ENCODE measurements around the gene GIGYF2. TPM values are rescaled to one million over a fixed set of nuclear protein-coding genes. Genes with fewer than 3 reads are reported as not detected.

GIGYF2 gene
- total and polyA plus RNA-seq, 5 experiments from 2014 or later, result 18.1 to 86.5 (median 31.1) TPM

DNA sequence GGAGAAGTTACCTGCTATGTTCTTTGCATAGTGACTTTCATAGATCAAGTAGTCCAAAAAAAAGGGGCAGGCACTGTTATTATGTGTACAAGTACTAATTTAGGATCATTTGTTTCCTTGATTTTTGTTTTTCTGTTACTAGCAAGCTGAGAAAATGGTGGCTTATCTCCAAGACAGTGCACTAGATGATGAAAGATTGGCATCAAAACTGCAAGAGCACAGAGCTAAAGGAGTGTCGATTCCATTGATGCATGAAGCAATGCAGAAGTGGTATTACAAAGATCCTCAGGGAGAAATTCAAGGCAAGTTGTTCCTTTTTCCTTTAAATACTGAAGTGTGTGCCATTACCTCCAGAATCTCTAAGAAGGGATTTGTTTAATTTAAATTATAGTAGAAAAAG, 98.8 kb downstream of the GIGYF2 start:
- ATAC-seq (no peak), DNase-seq (no peak)
- no peak overlapping the region for H3K4me3 Mint-ChIP-seq
- peaks cover 0 to 8% (median 0%) of the 10 kb centered on the region in 9 donors for H3K9me3 Mint-ChIP-seq
- H3K27ac Mint-ChIP-seq, result peak overlapping the region in 5 of 10 donors; percentile 1 to 53 (median 18)
- peaks cover 36 to 74% (median 58%) of the 10 kb centered on the region in 3 donors for H3K36me3 Mint-ChIP-seq
- H3K27me3 Mint-ChIP-seq, result no peaks in the 10 kb centered on the region
- H3K4me1 Mint-ChIP-seq, result peaks cover 0 to 5% (median 1%) of the 10 kb centered on the region in 4 donors
- POLR2A ChIA-PET, result no interaction called here

DNA sequence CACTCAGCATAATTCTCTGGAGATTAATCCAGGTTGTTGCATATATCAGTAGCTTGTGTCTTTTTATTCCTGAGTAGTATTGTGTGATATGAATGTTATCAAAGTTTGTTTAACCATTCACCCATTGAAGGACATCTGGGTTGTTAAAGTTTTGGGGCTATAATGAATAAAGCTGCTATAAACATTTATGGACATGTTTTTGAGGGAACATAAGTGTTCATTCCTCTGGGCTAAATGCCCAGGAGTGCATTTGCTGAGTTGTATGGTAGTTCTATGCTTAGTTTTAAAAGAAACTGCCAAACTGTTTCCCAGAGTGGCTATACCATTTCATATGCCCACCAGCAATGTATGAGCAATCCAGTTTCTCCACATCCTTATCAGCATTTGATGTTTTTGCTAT, 101.1 kb downstream of the GIGYF2 start:
- ATAC-seq (no peak), DNase-seq (no peak)
- Mint-ChIP-seq H3K27me3 (no peaks in the 10 kb centered on the region), H3K36me3 (peaks cover 37 to 83% (median 67%) of the 10 kb centered on the region in 3 donors), H3K27ac (peak overlapping the region in 1 of 10 donors; percentile 30), H3K4me3 (no peak overlapping the region), H3K4me1 (peaks cover 0 to 5% (median 1%) of the 10 kb centered on the region in 4 donors), H3K9me3 (peaks cover 0 to 22% (median 9%) of the 10 kb centered on the region in 9 donors)
- POLR2A ChIA-PET, result no interaction called here

DNA sequence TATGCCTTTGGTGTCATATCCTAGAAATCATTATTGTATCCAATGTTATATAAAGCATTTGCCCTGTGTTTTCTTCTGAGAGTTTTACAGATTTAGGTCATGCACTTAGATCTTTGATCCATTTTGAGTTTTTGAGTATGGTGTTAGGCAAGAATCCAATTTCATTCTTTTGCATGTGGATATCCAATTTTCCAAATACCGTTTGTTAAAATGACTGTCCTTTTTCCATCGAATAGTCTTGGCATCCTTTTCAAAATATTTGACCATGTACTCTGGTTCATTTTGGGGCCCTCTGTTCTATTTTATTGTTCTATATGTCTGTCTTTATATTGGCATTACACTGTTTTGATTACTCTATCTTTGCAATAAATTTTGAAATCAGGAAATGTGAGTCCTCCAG, 103.0 kb downstream of the GIGYF2 start:
- POLR2A ChIA-PET, result no interaction called here
- no peak for DNase-seq
- H3K4me3 Mint-ChIP-seq, result no peak overlapping the region
- H3K36me3 Mint-ChIP-seq, result peaks cover 33 to 88% (median 69%) of the 10 kb centered on the region in 3 donors
- peaks cover 0 to 22% (median 9%) of the 10 kb centered on the region in 9 donors for H3K9me3 Mint-ChIP-seq
- H3K4me1 Mint-ChIP-seq, result peaks cover 0 to 8% (median 2%) of the 10 kb centered on the region in 4 donors
- H3K27ac Mint-ChIP-seq, result peak overlapping the region in 1 of 10 donors; percentile 52
- no peak for ATAC-seq
- H3K27me3 Mint-ChIP-seq, result no peaks in the 10 kb centered on the region

DNA sequence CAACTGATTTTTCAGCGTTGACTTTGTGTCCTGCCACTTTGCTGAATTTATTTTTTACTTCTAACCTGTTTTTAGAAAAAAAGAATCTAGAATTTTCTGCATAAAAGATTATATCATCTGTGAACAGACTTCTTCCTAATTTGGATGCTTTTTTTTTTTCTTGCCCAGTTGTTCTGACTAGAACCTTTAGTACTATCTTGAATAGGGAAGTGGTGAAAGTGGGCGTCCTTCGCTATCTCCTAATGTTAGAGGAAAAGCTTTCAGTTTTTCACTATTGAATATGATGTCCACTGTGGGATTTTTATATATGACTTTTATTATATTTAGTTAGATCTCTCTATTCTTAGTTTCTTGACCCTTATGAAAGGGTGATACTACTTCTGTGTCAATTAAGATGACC, 105.0 kb downstream of the GIGYF2 start:
- no peak for DNase-seq
- Mint-ChIP-seq H3K27me3 (no peaks in the 10 kb centered on the region), H3K9me3 (peaks cover 0 to 22% (median 9%) of the 10 kb centered on the region in 9 donors), H3K36me3 (peaks cover 27 to 85% (median 59%) of the 10 kb centered on the region in 3 donors), H3K4me3 (no peak overlapping the region), H3K27ac (peak overlapping the region in 1 of 10 donors; percentile 25), H3K4me1 (peaks cover 0 to 9% (median 2%) of the 10 kb centered on the region in 4 donors)
- POLR2A ChIA-PET, result no interaction called here
- no peak for ATAC-seq

DNA sequence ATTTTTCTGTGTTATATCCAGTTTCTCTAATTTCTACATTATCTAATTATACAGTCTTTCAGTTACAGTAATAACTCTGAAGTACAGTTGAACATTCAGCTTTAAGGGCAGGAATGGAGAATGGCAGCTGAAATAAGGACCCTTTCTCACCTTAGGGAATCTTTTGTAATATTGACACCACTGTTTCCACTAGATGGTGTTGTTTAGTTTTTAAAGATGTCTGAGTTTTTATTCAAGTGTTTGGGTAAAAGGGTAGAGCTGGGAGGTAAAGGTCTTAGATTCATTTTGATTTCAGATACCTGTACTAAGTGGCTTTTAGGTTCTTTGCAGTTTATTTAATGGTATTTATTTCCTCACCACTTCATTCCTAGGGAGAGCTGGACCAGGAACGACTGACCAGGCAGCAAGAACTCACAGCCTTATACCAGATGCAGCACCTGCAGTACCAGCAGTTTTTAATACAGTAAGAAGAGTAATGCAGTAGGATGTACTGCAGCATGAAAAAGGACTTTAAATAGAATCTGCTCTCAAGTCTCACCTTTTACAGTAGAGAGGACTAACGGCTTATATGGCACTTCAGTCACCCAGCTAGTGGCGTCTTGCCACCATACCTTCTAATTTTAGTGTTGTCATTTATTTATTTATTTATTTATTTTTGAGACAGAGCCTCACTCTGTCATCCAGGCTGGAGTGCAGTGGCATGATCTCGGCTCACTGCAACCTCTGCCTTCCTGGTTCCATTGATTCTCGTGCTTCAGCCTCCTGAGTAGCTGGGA, 112.4 kb downstream of the GIGYF2 start:
- Mint-ChIP-seq H3K36me3 (peaks cover 5 to 92% (median 18%) of the 10 kb centered on the region in 3 donors), H3K9me3 (no peaks in the 10 kb centered on the region), H3K27ac (peak overlapping the region in 2 of 10 donors; percentile 26 to 53), H3K4me1 (peaks cover 0 to 4% (median 1%) of the 10 kb centered on the region in 4 donors), H3K4me3 (no peak overlapping the region), H3K27me3 (no peaks in the 10 kb centered on the region)
- ATAC-seq (no peak), DNase-seq (peak in 2 of 10 donors; percentile 2)
- POLR2A ChIA-PET, result interaction anchor here (0.6 kb wide), 1 partner anchor 12 kb away, joined by 3 read pairs; no protein-coding TSS in a partner anchor

DNA sequence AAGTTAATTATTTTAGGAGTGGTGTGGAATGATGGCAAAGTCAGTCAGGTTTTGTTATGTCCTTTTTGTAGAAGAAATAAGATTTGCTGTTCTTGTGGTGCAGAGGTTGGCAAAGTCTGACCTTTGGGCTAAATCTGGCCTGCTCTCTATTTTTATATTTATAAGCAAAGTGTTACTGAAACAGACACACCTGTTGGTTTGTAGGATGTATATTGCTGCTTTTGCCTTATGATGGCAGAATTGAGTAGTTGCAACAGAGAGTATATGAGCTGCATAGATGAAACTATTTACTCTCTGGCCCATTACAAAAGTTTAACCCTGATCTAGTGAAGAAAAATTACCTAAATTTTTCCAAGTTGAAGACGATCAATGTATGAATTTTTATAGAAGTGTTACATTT, 113.3 kb downstream of the GIGYF2 start:
- ATAC-seq (no peak), DNase-seq (no peak)
- POLR2A ChIA-PET, result interaction anchor here (0.6 kb wide), 1 partner anchor 32 kb away, joined by 3 read pairs; no protein-coding TSS in a partner anchor
- no peak overlapping the region for H3K27ac Mint-ChIP-seq
- H3K36me3 Mint-ChIP-seq, result peaks cover under 1 to 93% (median 14%) of the 10 kb centered on the region in 3 donors
- no peaks in the 10 kb centered on the region for H3K27me3 Mint-ChIP-seq
- H3K9me3 Mint-ChIP-seq, result no peaks in the 10 kb centered on the region
- H3K4me1 Mint-ChIP-seq, result peaks cover 0 to 2% (median 0%) of the 10 kb centered on the region in 4 donors
- no peak overlapping the region for H3K4me3 Mint-ChIP-seq

DNA sequence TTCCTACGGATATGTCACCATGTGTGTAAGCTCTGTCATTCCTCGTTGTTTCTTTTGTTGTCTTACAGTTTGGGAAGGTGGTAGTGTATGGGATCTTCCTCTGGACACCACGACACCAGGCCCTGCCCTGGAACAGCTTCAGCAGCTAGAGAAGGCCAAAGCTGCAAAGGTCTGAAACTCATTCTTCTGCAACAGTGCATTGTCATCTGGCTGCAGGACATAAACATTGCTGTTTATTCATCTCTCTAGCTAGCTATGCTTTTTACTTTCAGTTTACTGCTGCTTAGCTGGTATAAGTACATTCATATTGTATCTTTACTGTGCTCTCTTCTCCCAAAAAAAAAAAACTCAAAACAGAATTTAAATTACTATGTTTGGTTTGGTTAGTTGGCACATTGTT, 118.4 kb downstream of the GIGYF2 start:
- Mint-ChIP-seq H3K4me3 (no peak overlapping the region), H3K27me3 (no peaks in the 10 kb centered on the region), H3K27ac (peak overlapping the region in 3 of 10 donors; percentile 40 to 52 (median 50)), H3K9me3 (no peaks in the 10 kb centered on the region), H3K4me1 (peaks cover 0 to 2% (median 0%) of the 10 kb centered on the region in 4 donors), H3K36me3 (peaks cover 9 to 97% (median 25%) of the 10 kb centered on the region in 3 donors)
- ATAC-seq (no peak), DNase-seq (no peak)
- POLR2A ChIA-PET, result no interaction called here

DNA sequence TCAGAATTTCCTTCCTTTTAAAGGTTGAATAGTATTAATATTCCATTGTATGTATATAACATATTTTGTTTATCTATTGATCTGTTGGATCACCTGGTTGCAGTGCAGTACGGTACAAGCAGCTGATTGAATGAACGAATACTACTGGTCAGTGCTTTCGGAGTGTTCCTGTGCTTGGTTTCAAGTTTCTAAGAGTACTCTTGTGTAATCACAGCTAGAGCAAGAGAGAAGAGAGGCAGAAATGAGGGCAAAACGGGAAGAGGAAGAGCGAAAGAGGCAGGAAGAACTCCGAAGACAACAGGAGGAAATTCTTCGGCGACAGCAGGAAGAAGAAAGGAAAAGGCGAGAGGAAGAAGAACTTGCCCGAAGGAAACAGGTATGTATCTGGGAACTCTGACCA, 119.5 kb downstream of the GIGYF2 start:
- H3K36me3 Mint-ChIP-seq, result peaks cover 9 to 97% (median 25%) of the 10 kb centered on the region in 3 donors

DNA sequence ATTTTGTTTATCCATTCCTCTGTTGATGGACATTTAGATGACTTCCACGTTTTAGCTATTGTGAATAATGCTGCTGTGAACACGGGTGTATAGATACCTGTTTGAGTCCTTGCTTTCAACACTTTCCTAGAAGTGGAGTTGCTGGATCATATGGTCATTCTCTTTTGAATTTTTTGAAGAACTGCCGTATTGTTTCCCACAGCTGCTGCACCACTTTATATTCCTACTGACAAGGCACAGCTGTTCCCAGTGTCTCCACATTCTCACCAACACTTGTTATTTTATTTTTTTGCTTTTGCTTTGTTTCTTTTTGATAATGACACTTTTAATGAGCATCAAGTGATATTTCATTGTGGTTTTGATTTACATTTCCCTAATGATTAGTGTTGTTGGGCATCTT, 120.6 kb downstream of the GIGYF2 start:
- Mint-ChIP-seq H3K27me3 (no peaks in the 10 kb centered on the region), H3K36me3 (peaks cover 9 to 97% (median 25%) of the 10 kb centered on the region in 3 donors), H3K27ac (peak overlapping the region in 1 of 10 donors; percentile 5), H3K4me3 (no peak overlapping the region), H3K4me1 (peaks cover 0 to 2% (median 0%) of the 10 kb centered on the region in 4 donors), H3K9me3 (no peaks in the 10 kb centered on the region)
- DNase-seq, result no peak
- POLR2A ChIA-PET, result interaction anchor here (0.6 kb wide), 1 partner anchor 1383 kb away, joined by 6 read pairs; no protein-coding TSS in a partner anchor
- no peak for ATAC-seq

More for the DNA sequence above, 119.5 kb downstream of the GIGYF2 start:
- POLR2A ChIA-PET, result no interaction called here
- H3K27me3 Mint-ChIP-seq, result no peaks in the 10 kb centered on the region
- ATAC-seq (no peak), DNase-seq (no peak)
- no peak overlapping the region for H3K4me3 Mint-ChIP-seq
- H3K4me1 Mint-ChIP-seq, result peaks cover 0 to 2% (median 0%) of the 10 kb centered on the region in 4 donors
- H3K27ac Mint-ChIP-seq, result peak overlapping the region in 3 of 10 donors; percentile 15 to 55 (median 45)
- H3K9me3 Mint-ChIP-seq, result no peaks in the 10 kb centered on the region

DNA sequence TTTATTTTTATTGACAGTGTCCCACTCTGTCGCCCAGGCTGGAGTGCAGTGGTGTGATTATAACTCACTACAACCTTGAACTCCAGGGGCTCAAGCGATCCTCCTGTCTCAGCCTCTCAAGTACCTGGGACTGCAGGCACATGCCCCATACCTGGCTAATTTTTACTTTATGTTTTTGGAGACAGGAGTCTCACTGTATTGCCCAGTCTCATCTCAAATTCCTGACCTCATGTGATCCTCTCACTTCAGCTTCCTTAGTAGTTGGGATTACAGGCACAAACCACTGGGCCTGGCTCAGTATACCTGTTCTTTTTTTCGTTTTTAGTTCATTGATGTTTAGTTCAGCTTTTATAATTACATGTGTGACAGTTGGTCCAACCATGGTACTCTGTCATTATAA, 132.9 kb downstream of the GIGYF2 start:
- H3K4me3 Mint-ChIP-seq, result no peak overlapping the region
- H3K36me3 Mint-ChIP-seq, result peaks cover 5 to 81% (median 30%) of the 10 kb centered on the region in 3 donors
- POLR2A ChIA-PET, result interaction anchor here (1.1 kb wide), 1 partner anchor 410 kb away, joined by 3 read pairs; no protein-coding TSS in a partner anchor
- no peak for ATAC-seq
- H3K4me1 Mint-ChIP-seq, result peaks cover 0 to 14% (median 6%) of the 10 kb centered on the region in 4 donors
- no peak for DNase-seq
- H3K27me3 Mint-ChIP-seq, result no peaks in the 10 kb centered on the region
- H3K9me3 Mint-ChIP-seq, result no peaks in the 10 kb centered on the region
- H3K27ac Mint-ChIP-seq, result peak overlapping the region in 1 of 10 donors; percentile 7

DNA sequence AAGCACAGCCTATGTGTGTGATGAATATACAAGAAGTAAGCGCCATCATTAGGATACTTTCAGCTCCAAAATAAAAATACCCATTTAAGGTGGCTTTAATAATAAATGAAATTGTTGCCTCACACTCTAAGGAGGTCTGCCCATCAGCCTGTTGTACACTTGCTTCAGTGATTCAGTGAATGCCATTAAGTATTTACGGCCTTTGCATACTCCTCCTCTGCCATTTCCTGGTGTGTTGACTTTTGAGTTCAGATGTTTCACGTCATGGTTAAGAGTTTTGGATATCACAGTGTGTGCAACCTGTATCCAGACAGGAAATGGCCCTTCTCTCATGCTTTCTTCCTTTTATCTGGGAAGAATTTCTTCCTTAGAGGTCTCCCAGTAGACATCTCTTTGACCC, 134.4 kb downstream of the GIGYF2 start:
- ATAC-seq (no peak), DNase-seq (no peak)
- Mint-ChIP-seq H3K27ac (no peak overlapping the region), H3K36me3 (peaks cover 0 to 79% (median 18%) of the 10 kb centered on the region in 3 donors), H3K4me1 (peaks cover under 1 to 14% (median 8%) of the 10 kb centered on the region in 4 donors), H3K9me3 (no peaks in the 10 kb centered on the region), H3K27me3 (no peaks in the 10 kb centered on the region), H3K4me3 (no peak overlapping the region)
- POLR2A ChIA-PET, result no interaction called here

DNA sequence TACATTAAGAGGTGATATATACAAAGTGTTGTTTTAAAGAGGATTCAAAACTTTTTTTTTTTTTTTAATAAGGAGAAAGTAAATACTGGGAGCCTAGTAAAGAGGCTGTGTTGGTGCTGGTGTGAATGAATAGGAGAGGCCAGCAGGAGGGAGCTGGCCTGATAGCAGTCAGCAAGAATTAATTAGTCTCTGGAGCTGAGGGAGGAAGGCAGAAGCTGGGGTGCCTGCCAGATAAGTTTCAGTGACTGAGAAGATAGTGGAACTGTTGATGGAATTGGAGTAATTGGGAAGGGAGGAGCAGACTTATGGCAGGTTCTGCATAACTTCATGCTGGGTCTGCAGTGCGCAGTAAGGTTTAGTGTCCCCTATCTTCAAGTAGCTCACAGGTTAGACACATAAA, 136.7 kb downstream of the GIGYF2 start:
- peak overlapping the region in 2 of 10 donors; percentile 1 to 9 for H3K27ac Mint-ChIP-seq
- no peaks in the 10 kb centered on the region for H3K27me3 Mint-ChIP-seq
- H3K4me1 Mint-ChIP-seq, result peaks cover 17 to 29% (median 25%) of the 10 kb centered on the region in 4 donors
- POLR2A ChIA-PET, result interaction anchor here (0.7 kb wide), 1 partner anchor 12 kb away, joined by 3 read pairs; no protein-coding TSS in a partner anchor
- H3K4me3 Mint-ChIP-seq, result no peak overlapping the region
- ATAC-seq, result no peak
- no peaks in the 10 kb centered on the region for H3K9me3 Mint-ChIP-seq
- no peak for DNase-seq
- H3K36me3 Mint-ChIP-seq, result peaks cover 0 to 82% (median 12%) of the 10 kb centered on the region in 3 donors

DNA sequence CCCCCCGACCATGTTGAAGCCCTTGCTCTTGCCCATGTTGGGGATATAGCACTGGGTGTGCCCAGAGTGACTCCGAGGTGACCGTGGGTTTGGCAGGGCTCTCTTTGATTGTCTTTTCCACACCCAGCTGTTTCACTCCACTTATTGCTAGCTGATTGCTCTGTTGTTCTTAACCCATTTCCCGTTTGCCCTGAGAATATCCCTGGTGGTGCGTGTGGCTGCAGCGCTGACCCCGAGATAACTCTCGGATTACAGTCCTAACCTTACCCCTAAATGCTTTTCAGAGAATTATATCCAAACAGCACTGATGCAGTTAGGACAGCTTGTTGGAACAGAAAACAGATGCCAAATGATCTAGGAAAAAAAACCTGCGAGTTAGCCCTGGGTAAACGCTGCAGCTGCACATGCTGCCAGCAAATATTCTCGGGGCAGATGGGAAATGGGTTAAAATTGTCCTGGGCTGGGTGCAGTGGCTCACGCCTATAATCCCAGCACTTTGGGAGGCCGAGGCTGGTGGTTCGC, 138.6 kb downstream of the GIGYF2 start:
- peaks cover 17 to 41% (median 38%) of the 10 kb centered on the region in 4 donors for H3K4me1 Mint-ChIP-seq
- no peaks in the 10 kb centered on the region for H3K27me3 Mint-ChIP-seq
- POLR2A ChIA-PET, result no interaction called here
- no peak for ATAC-seq
- no peak for DNase-seq
- H3K9me3 Mint-ChIP-seq, result no peaks in the 10 kb centered on the region
- H3K27ac Mint-ChIP-seq, result peak overlapping the region in 5 of 10 donors; percentile 1 to 77 (median 34)
- no peak overlapping the region for H3K4me3 Mint-ChIP-seq
- peaks cover 7 to 86% (median 19%) of the 10 kb centered on the region in 3 donors for H3K36me3 Mint-ChIP-seq
